NCI-H187 treated with DMSO at 0.1 percent for 48 hours (cell line): ENCODE data around the gene C7.
"Not testable (repeated sequence)": the region's sequence is repeated elsewhere in the genome, so short reads cannot be mapped to it uniquely, and the experiment has no call there.

Experiments used
- DNase-seq: peaks from one replicate; lab custom pipeline; 2025; lab: John Stamatoyannopoulos, UW

The C7 gene

DNA sequence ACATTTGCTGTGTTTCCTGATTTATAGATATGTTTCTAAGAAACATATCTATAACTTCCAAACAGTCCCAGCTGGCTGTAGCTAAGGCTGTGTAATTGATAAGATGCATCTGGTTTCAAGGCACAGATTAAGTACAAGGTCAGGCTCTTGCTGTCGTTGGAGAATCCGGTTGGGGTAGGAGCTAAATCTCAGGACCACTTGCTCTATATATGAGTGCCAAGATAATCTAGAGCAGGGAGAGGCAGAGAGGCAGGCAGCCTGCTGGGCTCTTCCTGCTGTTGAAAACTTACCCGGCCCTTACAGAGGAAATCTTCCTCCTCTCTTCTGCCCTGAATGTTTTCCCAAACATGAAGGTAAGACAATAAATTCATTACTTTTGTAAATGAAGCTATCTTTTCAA is at the start of gene C7:
TSS of gene C7 (plus strand) at position 234 of the 400 bp plus-strand sequence. CDS start at position 348, 114 bp downstream.
- no peak for DNase-seq

DNA sequence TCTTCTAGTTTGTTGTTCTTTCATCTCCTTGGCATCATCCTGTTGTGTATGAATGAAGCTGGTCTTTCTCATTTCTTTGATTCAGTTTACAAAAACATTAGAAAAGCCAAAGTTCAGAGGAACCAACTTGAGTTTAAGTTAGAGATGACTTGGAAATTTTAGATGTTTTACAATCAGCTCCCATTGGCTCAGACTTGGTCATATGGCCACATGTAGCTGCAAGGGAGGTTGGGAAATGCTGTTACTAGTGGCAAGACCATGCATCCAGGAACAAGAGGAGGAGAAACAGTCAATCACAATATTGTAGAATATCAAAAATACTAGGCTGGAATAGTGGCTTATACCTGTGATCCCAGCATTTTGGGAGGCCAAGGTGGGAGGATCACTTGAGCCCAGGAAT is 48.6 kb upstream of the C7 start:
- no peak for DNase-seq

DNA sequence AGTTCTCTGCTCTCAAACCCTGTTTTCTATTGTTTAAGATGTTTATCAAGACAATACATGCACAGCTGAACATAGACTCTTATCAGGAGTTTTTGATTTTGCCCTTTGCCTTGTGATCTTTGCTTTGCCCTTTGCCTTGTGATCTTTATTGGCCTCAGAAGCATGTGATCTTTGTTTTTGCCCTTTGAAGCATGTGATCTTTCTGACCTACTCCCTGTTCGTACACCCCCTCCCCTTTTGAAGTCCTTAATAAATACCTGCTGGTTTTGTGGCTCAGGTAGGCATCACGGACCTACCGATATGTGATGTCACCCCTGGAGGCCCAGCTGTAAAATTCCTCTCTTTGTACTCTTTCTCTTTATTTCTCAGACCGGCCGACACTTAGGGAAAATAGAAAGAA is 44.3 kb upstream of the C7 start:
- DNase-seq = not testable (repeated sequence)

- no peak for DNase-seq
These were observed 42.5 kb upstream of the C7 start for GRCh38 chr5:40866844-40867243.

- DNase-seq = no peak
These were observed 39.9 kb upstream of the C7 start for GRCh38 chr5:40869384-40869783.

- DNase-seq = no peak
These were observed 38.1 kb upstream of the C7 start for GRCh38 chr5:40871177-40871576.

DNA sequence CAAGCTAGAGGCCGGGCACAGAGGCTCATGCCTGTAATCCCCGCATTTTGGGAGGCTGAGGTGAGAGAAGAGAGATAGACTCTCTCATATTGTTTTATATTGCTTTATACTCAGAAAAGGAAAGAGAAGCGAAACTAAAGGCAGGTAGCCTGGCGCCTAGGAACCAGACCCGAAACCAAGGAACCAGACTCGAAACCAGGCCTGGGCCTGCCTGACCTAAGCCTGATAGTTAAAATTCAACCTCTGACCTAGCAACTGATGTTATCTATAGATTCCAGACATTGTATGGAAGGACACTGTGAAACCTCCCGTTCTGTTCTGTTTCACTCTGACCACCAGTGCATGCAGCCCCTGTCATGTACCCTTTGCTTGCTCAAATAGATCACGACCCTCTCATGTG is 37.0 kb upstream of the C7 start:
- not testable (repeated sequence) for DNase-seq

- no peak for DNase-seq
These were observed 35.9 kb upstream of the C7 start for GRCh38 chr5:40873286-40873880.

DNA sequence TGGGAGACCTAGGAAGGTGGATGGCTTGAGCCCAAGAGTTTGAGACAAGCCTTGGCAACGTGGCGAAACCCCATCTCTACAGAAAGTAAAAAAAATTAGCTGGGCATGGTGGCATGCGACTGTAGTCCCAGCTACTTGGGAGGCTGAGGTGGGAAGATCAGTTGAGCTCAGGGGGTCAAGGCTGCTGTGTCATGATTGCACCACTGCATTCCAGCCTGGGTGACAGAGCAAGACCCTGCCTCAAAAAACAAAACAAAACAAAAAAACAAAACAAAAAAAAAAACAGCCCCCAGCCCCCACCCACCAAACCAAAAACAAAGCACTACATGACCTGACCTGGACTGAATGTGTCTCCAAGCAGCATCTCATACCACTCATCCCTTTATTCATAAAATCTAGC is 33.3 kb upstream of the C7 start:
- DNase-seq = no peak

DNA sequence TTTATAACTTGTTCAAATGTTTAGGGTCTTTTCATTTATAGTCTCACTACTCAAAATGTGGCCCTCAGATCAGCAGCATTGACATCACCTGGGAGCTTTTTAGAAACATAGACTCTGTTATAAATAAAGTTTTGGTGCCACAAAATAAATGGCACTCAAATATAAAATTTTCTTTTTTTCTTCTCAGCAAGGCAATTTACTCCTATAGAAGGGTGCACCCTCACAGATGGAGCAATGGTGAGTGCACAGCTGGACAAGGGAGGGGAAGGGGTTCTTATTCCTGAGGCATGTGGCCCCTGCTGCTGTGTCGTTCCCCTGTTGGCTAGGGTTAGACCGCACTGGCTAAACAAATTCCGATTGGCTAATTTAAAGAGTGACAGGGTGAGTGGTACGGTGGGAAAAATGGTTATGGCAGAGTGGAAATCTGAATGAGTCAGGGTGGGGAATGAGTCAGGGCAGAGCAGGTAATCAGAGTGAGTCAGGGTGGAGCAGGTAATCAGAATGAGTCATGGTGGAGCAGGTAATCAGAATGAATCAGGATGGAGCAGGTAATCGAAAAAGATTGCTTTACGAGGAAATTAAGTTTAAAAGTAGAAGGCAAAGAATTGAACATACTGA is 31.8 kb upstream of the C7 start:
- no peak for DNase-seq

- no peak for DNase-seq
These were observed 29.9 kb upstream of the C7 start for GRCh38 chr5:40879163-40879942.

DNA sequence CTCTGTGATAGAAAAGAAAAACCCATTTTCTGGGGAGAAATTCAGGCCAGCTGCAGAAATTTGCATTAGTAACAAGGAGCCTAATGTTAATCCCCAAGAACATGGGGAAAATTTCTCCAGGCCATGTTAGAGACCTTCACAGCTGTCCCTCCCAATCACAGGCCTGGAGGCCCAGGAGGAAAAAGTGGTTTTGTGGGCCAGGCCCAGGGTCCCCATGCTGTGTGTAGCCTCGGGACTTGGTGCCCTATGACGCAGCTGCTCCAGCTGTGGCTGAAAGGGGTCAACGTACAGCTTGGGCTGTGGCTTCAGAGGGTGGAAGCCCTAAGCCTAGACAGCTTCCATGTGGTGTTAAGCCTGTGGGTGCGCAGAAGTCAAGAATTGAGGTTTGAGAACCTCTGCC is 27.0 kb upstream of the C7 start:
- no peak for DNase-seq

DNA sequence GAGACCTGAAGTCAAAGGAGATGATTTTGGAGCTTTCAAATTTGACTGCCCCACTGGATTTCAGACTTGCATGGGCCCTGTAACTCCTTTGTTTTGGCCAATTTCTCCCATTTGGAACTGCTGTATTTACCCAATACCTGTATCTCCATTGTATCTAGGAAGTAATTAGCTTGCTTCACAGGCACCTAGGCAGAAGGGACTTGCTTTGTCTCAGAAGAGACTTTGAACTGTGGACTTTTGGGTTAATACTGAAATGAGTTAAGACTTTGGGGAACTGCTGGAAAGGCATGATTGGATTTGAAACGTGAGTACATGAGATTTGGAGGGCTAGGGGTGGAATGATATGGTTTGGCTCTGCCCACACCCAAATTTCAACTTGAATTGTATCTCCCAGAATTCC is 26.2 kb upstream of the C7 start:
- not testable (repeated sequence) for DNase-seq

DNA sequence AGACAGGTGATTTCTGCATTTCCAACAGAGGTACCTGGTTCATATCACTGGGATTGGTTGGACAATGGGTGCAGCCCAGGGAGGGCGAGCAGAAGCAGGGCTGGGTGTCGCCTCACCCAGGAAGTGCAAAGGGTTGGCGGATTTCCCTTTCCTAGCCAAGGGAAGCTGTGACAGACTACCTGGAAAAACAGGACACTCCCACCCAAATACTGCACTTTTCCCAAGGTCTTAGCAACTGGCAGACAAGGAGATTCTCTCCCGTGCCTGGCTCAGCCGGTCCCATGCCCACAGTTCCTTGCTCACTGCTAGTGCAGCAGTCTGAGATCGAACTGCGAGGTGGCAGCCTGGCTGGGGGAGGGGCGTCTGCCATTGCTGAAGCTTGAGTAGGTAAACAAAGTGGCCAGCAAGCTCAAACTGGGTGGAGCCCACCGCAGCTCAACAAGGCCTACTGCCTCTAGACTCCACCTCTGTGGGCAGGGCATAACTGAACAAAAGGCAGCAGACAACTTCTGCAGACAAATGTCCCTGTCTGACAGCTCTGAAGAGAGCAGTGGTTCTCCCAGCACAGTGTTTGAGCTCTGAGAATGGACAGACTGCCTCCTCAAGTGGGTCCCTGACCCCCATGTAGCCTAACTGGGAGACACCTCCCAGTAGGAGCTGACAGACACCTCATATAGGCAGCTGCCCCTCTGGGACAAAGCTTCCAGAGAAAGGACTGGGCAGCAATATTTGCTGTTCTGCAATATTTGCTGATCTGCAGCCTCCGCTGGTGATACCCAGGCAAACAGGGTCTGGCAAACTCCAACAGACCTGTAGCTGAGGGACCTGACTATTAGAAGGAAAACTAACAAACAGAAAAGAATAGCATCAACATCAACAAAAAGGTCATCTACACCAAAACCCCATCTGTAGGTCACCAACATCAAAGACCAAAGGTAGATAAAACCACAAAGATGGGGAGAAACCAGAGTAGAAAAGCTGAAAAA is 13.6 kb upstream of the C7 start:
- not testable (repeated sequence) for DNase-seq

DNA sequence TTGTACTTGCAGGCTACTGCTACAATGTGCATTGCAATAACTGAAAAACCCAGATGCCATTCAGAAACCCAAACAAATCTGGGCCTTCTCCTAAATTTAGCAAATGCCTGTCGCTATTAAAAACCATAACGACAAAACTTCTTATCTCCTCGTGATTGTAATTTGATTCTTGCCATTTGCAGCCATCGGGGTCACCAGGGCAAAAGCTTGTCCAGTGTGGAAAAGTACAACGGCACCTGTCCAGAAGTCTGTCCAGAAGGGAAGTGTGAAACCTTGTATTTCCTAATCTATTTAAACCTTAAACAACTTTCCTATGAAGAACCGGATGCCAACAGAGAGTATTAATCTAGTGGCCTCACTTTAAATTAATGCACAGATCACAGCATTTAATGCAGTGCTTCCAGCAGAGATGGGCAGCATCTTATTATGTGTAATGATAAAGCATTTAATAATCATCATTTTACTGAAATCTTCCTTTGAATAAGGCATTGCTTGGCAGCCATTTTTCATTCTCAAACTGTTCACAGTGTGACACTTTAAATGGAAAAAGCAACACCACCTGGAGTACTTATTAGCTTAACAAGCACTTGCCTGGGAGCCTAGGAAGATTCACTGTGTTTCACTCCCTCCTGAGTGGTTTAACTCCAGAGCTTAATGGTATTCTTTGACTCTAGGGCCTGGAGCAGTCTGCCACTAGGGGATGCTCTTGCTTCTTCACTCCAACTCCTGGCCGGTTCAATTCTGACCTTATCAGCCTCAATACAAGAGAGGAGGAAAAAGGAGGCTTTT is 4.9 kb upstream of the C7 start:
- DNase-seq = peak; percentile 1

- no peak for DNase-seq
These were observed 4.3 kb upstream of the C7 start for GRCh38 chr5:40904994-40905306.

- DNase-seq = no peak
These were observed 2.9 kb upstream of the C7 start for GRCh38 chr5:40906351-40906751.

GRCh38 chr5:40909723-40910122 is 426 bp downstream of the C7 start:
- DNase-seq = no peak

- DNase-seq = no peak
These were observed 2.0 kb downstream of the C7 start for GRCh38 chr5:40911266-40911665.

DNA sequence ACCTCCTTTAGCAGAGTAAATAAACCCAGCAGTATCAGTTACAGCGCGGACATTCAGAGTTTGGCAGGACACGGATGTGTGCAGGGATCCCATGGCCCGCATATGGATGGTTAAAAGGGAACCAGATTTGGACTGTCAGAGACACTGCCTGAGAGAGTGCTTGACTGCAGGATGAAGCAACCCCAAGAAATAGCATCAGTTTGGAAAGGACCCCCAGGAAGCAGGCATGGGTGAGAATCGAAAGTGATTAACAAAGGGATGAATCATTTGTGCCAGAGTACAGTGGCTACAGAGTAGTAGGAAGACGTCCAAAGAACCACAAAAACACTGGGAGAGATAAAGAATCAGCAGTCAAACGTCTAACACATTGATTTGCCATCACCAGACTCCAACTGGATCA is 5.5 kb downstream of the C7 start:
- no peak for DNase-seq

- DNase-seq = no peak
These were observed 6.1 kb downstream of the C7 start for GRCh38 chr5:40915341-40915926.
